Natural killer cell (primary cell): ENCODE results near the gene ABCC4. TPM values are rescaled to one million over a fixed set of nuclear protein-coding genes. Genes with fewer than 3 reads are reported as not detected.

Experiments
- ATAC-seq, 3 donors: fragments of 150-1000 bp in 2 of 3; fragments of 200-7000 bp in 1 of 3; cut with Tn5 transposase; 1 replicate in 1 of 3; 2 replicates in 2 of 3; pipeline ENCODE4 v1.10.0; 2021; ENCODE audit warnings: mild to moderate bottlenecking in 2 of 3, moderate library complexity in 2 of 3
- DNase-seq, 2 donors: peaks; one replicate each; pipeline versions ENCODE4 v3.0.0 to v3.0.0-alpha.2; 2013 to 2021; ENCODE audit warnings: mixed read lengths in 1 of 2
- H3K27ac ChIP-seq: one replicate; pipeline ENCODE4 v1.5.1; 2013; ENCODE audit warnings: mild to moderate bottlenecking, low read length
- H3K27me3 ChIP-seq: one replicate; pipeline ENCODE4 v1.6.1; 2013; ENCODE audit warnings: low read length; ENCODE audit not compliant: control insufficient read depth, insufficient read depth
- H3K36me3 ChIP-seq: one replicate; pipeline ENCODE4 v1.6.1; 2013; ENCODE audit warnings: low read length; ENCODE audit not compliant: control insufficient read depth, insufficient read depth
- H3K4me1 ChIP-seq: one replicate; pipeline ENCODE4 v1.6.1; 2013; ENCODE audit warnings: low read length; ENCODE audit not compliant: control insufficient read depth, insufficient read depth
- H3K4me3 ChIP-seq: one replicate; pipeline ENCODE4 v1.5.1; 2013; ENCODE audit warnings: low read length
- H3K9me3 ChIP-seq: one replicate; pipeline ENCODE4 v1.6.1; 2013; ENCODE audit warnings: low read length; ENCODE audit not compliant: control insufficient read depth, insufficient read depth
- H3K27ac Mint-ChIP-seq, 2 donors: one replicate each; pipeline ENCODE4 v1.8.0; 2022; ENCODE audit warnings: mild to moderate bottlenecking in 2 of 2, mixed read lengths in 2 of 2, moderate library complexity in 1 of 2
- H3K27me3 Mint-ChIP-seq, 2 donors: one replicate each; pipeline ENCODE4 v1.8.0; 2022; ENCODE audit warnings: low read depth in 2 of 2, mixed read lengths in 2 of 2
- H3K36me3 Mint-ChIP-seq: one replicate; pipeline ENCODE4 v1.8.0; 2022; ENCODE audit warnings: mixed read lengths
- H3K4me1 Mint-ChIP-seq, 2 donors: one replicate each; pipeline ENCODE4 v1.8.0; 2022; ENCODE audit warnings: mixed read lengths in 2 of 2
- H3K4me3 Mint-ChIP-seq: one replicate; pipeline ENCODE4 v1.8.0; 2022; ENCODE audit warnings: mild to moderate bottlenecking, moderate library complexity, mixed read lengths
- H3K9me3 Mint-ChIP-seq, 2 donors: one replicate each; pipeline ENCODE4 v1.8.0; 2022; ENCODE audit warnings: mixed read lengths in 2 of 2
- WGBS: methylation state at CpG from one replicate; pipeline ENCODE4 v1.1.7; 2013; ENCODE audit warnings: missing lambda C conversion rate; ENCODE audit not compliant: insufficient coverage; 5-methylcytosine and 5-hydroxymethylcytosine counted together
- intact Hi-C: fragments of 100-400 bp; cut with micrococcal nuclease; formaldehyde crosslinking; loops from one replicate; pipeline ENCODE4 v1.14.2; 2022
- total RNA-seq, 4 donors: library from RNA; stranded (reverse); fragments of 120-200 nt in 1 of 4; gene quantifications; one replicate each; pipeline versions ENCODE4 v1.2.3 to v1.2.4, GENCODE V29; 2013 to 2022
- TF ChIP-seq, protein P1 (sequence below): fragments of 200-600 bp; IDR thresholded peaks from one replicate; pipeline ENCODE4 v1.8.0; 2022; ENCODE audit warnings: antibody characterized with exemption

ABCC4 gene
- total RNA-seq, 3 donors from 2014 or later (not counting 1 experiment from before 2014, with no cell fraction given) = 4.8 to 10.3 (median 6.5) TPM

DNA sequence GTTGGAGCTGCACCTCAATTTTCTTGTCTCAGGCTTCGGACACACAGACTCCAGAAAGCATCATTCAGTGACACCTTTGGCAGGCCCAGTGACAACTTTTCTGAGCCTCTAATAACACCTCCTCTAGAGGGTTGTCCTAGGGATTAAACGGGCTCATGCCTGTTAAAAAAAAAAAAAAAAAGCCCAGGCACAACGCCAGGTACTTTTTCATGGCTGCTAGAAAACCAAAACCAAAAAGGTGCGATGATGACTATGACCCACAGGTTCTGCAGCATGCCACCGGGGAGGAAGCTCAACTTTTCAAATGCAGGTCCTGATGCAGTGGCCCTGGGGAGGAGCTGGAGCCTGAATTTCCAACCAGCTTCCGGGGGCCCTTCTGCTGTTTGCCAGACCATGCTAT, 184.2 kb downstream of the ABCC4 start:
- Mint-ChIP-seq H3K36me3 (no peaks in the 10 kb centered on the region), H3K27ac (no peak overlapping the region), H3K27me3 (no peaks in the 10 kb centered on the region), H3K4me3 (no peak overlapping the region), H3K4me1 (no peaks in the 10 kb centered on the region), H3K9me3 (no peaks in the 10 kb centered on the region)
- ATAC-seq (no peak), DNase-seq (no peak)
- Histone ChIP-seq H3K36me3 (no peaks in the 10 kb centered on the region), H3K4me1 (no peaks in the 10 kb centered on the region), H3K9me3 (no peaks in the 10 kb centered on the region), H3K27ac (no peak overlapping the region), H3K4me3 (no peak overlapping the region), H3K27me3 (no peaks in the 10 kb centered on the region)
- TF ChIP-seq, protein P1, sequence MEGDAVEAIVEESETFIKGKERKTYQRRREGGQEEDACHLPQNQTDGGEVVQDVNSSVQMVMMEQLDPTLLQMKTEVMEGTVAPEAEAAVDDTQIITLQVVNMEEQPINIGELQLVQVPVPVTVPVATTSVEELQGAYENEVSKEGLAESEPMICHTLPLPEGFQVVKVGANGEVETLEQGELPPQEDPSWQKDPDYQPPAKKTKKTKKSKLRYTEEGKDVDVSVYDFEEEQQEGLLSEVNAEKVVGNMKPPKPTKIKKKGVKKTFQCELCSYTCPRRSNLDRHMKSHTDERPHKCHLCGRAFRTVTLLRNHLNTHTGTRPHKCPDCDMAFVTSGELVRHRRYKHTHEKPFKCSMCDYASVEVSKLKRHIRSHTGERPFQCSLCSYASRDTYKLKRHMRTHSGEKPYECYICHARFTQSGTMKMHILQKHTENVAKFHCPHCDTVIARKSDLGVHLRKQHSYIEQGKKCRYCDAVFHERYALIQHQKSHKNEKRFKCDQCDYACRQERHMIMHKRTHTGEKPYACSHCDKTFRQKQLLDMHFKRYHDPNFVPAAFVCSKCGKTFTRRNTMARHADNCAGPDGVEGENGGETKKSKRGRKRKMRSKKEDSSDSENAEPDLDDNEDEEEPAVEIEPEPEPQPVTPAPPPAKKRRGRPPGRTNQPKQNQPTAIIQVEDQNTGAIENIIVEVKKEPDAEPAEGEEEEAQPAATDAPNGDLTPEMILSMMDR = no peak
- 74% methylated on average over 6 of the region's 6 CpGs for WGBS
- intact Hi-C loops = no loop called here

DNA sequence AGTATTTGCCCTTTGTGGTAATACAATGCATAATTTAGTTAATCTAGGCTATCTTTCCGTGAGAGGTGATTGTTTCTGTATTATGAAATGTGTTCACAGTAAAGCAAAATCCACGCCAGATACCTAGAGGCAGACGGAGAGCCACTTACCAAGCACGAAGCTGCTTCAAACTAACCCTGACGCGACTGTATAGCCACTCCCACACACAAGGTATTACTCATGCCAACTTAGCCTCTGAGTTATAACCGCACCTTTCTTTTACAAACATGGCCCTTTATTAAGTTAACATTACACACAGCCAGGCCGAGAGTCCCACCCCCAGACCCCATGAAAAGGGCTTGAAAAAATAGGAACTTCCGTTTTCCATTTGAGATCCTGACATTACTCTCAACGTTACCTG, 185.7 kb downstream of the ABCC4 start:
- 94% methylated on average over 10 of the region's 10 CpGs for WGBS
- Mint-ChIP-seq H3K36me3 (no peaks in the 10 kb centered on the region), H3K4me3 (no peak overlapping the region)

DNA sequence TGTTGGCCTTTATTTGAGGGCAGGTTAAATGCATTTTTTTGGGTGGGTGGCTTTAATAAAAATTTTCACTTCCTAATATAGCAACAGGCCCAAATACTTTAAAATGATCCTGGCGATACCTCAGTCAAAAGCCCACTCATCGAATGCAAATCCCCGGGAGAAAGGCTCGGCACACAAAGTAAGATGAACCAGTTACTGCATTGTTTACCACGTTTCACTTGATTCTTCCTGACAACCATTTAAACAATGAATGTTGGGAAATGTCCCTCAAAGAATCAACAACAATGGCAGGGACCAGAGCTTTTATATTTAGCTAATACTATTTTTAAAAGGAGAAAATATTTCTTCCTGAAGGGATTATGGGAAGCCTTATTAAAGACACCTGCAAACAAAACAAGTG, 187.7 kb downstream of the ABCC4 start:
- Histone ChIP-seq H3K9me3 (no peaks in the 10 kb centered on the region), H3K4me3 (no peak overlapping the region), H3K36me3 (no peaks in the 10 kb centered on the region), H3K27ac (no peak overlapping the region), H3K4me1 (no peaks in the 10 kb centered on the region), H3K27me3 (no peaks in the 10 kb centered on the region)
- peaks cover 0 to 2% of the 10 kb centered on the region in 2 donors for H3K9me3 Mint-ChIP-seq
- H3K27me3 Mint-ChIP-seq = no peaks in the 10 kb centered on the region
- TF ChIP-seq, protein P1 = no peak
- intact Hi-C loops = no loop called here
- 99% methylated on average over 5 of the region's 5 CpGs for WGBS
- H3K4me1 Mint-ChIP-seq = no peaks in the 10 kb centered on the region
- H3K27ac Mint-ChIP-seq = no peak overlapping the region
- ATAC-seq (no peak), DNase-seq (no peak)
- no peak overlapping the region for H3K4me3 Mint-ChIP-seq
- H3K36me3 Mint-ChIP-seq = no peaks in the 10 kb centered on the region

More for the DNA sequence above, 185.7 kb downstream of the ABCC4 start:
- Histone ChIP-seq H3K36me3 (no peaks in the 10 kb centered on the region), H3K9me3 (no peaks in the 10 kb centered on the region), H3K27ac (no peak overlapping the region), H3K4me3 (no peak overlapping the region), H3K4me1 (no peaks in the 10 kb centered on the region), H3K27me3 (no peaks in the 10 kb centered on the region)
- H3K27ac Mint-ChIP-seq = no peak overlapping the region
- intact Hi-C loops = no loop called here
- no peak for DNase-seq
- no peak for ATAC-seq
- H3K9me3 Mint-ChIP-seq = no peaks in the 10 kb centered on the region
- TF ChIP-seq, protein P1 = no peak
- no peaks in the 10 kb centered on the region for H3K4me1 Mint-ChIP-seq
- no peaks in the 10 kb centered on the region for H3K27me3 Mint-ChIP-seq

DNA sequence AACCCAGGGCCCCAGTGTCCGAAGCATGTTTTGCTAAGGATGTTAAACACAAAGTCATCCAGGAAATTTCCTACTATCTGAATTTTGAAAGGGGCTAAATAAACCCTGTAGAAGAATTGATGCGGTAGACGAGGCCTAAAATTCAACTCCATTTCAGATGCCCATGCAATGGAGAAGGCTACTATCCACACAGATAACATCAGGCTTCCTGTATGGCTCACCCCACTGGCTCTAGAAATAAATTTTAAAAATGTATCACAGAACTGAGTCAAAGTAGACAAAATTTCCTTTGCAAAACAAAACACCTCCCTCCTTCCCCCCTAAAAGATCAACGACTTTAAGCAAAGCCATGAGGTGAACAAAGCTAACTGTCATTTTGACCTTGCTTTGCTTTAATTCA, 188.4 kb downstream of the ABCC4 start:
- ATAC-seq (no peak), DNase-seq (no peak)
- no peaks in the 10 kb centered on the region for H3K4me1 ChIP-seq
- H3K9me3 ChIP-seq = no peaks in the 10 kb centered on the region
- no peaks in the 10 kb centered on the region for H3K4me1 Mint-ChIP-seq
- no peak overlapping the region for H3K27ac ChIP-seq
- no peak overlapping the region for H3K4me3 Mint-ChIP-seq
- no peaks in the 10 kb centered on the region for H3K36me3 Mint-ChIP-seq
- intact Hi-C loops = no loop called here
- no peaks in the 10 kb centered on the region for H3K36me3 ChIP-seq
- no peaks in the 10 kb centered on the region for H3K27me3 Mint-ChIP-seq
- H3K27me3 ChIP-seq = no peaks in the 10 kb centered on the region
- peaks cover 0 to 2% of the 10 kb centered on the region in 2 donors for H3K9me3 Mint-ChIP-seq
- no peak overlapping the region for H3K4me3 ChIP-seq
- TF ChIP-seq, protein P1 = no peak
- WGBS = 96% methylated on average over 4 of the region's 4 CpGs
- no peak overlapping the region for H3K27ac Mint-ChIP-seq
